ENCODE measurements around the gene SUFU. TPM values are rescaled to one million over a fixed set of nuclear protein-coding genes. Genes with fewer than 3 reads are reported as not detected.
"Not testable (repeated sequence)": the region's sequence is repeated elsewhere in the genome, so short reads cannot be mapped to it uniquely, and the experiment has no call there.

The SUFU gene
- total RNA-seq, 1 donor from 2014 or later = 7.6 TPM

DNA sequence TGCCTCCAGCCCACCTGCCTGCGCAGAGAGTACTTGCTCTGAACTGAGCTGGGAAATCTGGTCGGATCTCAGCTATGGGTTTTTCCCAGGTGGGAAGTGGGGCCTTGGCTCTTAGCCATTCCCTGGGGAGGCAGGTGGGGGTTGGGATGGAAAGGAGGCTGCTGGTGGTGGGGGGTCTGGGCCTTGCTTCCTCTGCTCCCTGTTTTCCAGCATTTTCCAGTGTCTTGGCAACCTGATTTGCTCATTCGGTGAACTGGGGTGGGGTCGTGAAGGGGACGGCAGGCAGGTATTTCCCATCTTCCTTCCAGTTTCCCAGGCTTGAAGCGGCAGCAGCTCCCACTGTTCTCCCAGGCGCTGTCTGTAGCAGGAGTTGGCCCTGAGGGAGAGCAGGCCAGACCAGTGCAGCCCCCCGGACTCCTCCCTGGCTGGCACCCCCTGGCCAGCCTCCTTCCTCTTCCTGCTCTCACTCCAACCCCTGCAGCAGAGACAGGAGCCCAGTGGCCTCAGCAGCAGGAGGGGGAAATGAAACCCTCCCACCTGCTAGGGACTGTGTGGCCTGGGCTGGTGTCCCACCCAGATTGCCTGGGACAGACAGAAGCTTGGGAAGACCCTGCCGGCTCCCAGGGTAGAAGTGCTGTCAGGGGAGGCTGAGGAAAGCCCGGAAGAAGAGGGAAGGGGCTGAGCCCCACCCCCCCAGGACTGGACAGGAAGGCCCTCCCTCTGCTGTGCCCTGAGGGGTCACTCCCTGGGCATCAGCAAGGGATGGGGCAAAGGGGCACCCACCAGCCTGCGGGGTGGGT lies 147.1 kb downstream of the SUFU start:
- ATAC-seq (ENCODE audit: poor library complexity) (no peak), DNase-seq (no peak)
- intact Hi-C loops (cut with DNase I) = no loop called here

- ATAC-seq (ENCODE audit: poor library complexity) (no peak), DNase-seq (peak; percentile 32)
- intact Hi-C loops (cut with DNase I) = no loop called here
Measured at GRCh38 chr10:102651455-102652169, 147.8 kb downstream of the SUFU start.

GRCh38 chr10:102652170-102652916 lies 148.6 kb downstream of the SUFU start:
- intact Hi-C loops (cut with DNase I) = no loop called here
- DNase-seq (peak; percentile 37), ATAC-seq (ENCODE audit: poor library complexity) (no peak)

GRCh38 chr10:102653060-102653459 lies 149.3 kb downstream of the SUFU start:
- ATAC-seq (ENCODE audit: poor library complexity) = no peak
- intact Hi-C loops (cut with DNase I) = no loop called here
- DNase-seq = no peak

GRCh38 chr10:102654566-102654965 lies 150.8 kb downstream of the SUFU start:
- intact Hi-C loops (cut with DNase I) = no loop called here
- ATAC-seq (ENCODE audit: poor library complexity) = no peak
- DNase-seq = peak; percentile 33

- ATAC-seq (ENCODE audit: poor library complexity) (no peak), DNase-seq (peak; percentile 17)
- intact Hi-C loops (cut with DNase I) = no loop called here
Measured at GRCh38 chr10:102654969-102655368, 151.2 kb downstream of the SUFU start.

- DNase-seq (peak; percentile 26), ATAC-seq (ENCODE audit: poor library complexity) (no peak)
- intact Hi-C loops (cut with DNase I) = no loop called here
Measured at GRCh38 chr10:102656026-102656425, 152.3 kb downstream of the SUFU start.

DNA sequence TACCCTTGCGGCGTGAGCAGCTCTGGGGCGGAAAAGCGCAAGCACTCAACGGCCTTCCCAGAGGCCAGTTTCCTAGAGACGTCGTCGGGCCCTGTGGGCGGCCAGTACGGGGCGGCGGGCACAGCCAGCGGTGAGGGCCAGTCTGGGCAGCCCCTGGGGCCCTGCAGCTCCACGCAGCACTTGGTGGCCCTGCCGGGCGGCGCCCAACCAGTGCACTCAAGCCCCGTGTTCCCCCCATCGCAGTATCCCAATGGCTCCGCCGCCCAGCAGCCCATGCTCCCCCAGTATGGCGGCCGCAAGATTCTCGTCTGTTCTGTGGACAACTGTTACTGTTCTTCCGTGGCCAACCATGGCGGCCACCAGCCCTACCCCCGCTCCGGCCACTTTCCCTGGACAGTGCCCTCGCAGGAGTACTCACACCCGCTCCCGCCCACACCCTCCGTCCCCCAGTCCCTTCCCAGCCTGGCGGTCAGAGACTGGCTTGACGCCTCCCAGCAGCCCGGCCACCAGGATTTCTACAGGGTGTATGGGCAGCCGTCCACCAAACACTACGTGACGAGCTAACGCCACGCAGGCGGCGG lies 153.1 kb downstream of the SUFU start:
- intact Hi-C loops (cut with DNase I) = no loop called here
- ATAC-seq (ENCODE audit: poor library complexity) (no peak), DNase-seq (peak; percentile 37)

- intact Hi-C loops (cut with DNase I) = no loop called here
- ATAC-seq (ENCODE audit: poor library complexity) (no peak), DNase-seq (peak; percentile 17)
Measured at GRCh38 chr10:102657451-102657850, 153.7 kb downstream of the SUFU start.

- DNase-seq (no peak), ATAC-seq (ENCODE audit: poor library complexity) (no peak)
- intact Hi-C loops (cut with DNase I) = no loop called here
Measured at GRCh38 chr10:102657984-102658724, 154.4 kb downstream of the SUFU start.

DNA sequence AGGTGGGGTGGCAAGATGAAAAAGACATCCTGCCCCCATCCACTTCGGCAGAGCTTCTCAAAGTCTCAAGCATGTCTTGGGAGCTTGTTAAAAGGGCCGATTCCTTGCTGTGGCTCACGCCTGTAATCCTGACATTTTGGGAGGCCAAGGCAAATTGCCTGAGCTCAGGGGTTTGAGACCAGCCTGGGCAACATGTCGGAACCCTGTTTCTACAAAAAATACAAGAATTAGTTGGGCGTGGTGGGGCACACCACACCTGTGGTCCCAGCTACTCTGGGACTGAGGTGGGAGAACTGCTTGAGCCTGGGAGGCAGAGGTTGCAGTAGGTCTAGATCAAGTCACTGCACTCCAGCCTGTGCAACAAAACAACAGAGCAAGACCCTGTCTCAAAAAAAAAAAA lies 155.0 kb downstream of the SUFU start:
- ATAC-seq (ENCODE audit: poor library complexity) = no peak
- no peak for DNase-seq
- intact Hi-C loops (cut with DNase I) = no loop called here

DNA sequence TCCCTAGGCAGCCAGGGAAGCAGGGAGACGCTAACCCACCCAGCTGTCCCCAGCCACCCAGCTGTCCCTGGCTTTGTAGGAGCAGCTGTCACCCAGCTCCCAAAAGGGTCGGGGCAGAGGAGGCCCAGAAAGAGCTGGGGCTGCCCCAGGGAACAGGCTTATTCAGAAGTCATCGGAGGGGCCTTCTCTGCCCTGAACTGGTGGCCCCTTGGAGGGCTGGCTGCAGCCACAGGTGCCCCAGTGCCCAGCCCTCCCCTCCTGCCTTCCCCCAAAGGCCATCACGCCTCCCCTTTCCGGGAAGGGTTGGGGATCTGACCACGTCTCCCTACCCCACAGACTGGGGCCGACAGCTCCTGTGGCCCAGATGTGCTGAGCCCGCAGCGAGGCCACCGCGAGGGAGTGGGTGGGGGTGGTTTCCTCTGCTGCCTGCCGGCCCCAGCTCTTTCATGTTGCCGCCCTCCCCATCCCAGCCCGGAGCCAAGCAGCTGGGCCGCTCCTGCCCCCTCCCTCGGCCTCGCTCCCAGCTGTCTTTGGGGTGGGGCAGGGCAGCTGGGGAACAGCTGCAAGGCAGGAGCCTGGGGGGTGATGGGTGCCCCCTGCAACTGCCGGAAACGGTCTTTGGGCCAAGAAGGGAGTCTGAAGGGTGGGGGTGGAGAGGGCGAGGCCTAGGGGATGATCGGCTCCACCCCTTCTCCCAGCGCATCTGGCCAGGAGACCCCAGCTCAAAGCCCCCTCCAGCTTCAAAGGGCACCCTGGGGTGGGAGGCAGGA lies 157.3 kb downstream of the SUFU start:
- intact Hi-C loops (cut with DNase I) = no loop called here
- ATAC-seq (ENCODE audit: poor library complexity) (peak; percentile 76), DNase-seq (peak; percentile 83)

DNA sequence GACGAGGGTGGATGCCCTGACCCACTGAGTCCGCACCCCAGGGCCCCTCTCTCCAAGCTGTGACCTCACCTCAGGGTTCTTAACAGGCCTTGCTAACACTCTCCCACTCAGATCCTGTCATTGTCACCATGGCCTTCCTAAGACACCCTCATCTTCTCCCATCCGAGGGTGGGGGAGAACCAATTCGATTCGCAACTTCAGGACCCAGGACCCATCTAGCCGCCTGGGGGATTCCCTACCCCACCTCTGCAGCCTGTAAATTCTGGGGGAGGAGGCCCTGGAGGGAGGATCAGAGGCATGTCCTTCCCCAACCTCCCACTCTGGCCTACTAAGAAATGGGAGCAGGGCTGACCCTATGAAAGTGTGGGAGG lies 157.9 kb downstream of the SUFU start:
- intact Hi-C loops (cut with DNase I) = no loop called here
- DNase-seq (no peak), ATAC-seq (ENCODE audit: poor library complexity) (peak; percentile 6)

DNA sequence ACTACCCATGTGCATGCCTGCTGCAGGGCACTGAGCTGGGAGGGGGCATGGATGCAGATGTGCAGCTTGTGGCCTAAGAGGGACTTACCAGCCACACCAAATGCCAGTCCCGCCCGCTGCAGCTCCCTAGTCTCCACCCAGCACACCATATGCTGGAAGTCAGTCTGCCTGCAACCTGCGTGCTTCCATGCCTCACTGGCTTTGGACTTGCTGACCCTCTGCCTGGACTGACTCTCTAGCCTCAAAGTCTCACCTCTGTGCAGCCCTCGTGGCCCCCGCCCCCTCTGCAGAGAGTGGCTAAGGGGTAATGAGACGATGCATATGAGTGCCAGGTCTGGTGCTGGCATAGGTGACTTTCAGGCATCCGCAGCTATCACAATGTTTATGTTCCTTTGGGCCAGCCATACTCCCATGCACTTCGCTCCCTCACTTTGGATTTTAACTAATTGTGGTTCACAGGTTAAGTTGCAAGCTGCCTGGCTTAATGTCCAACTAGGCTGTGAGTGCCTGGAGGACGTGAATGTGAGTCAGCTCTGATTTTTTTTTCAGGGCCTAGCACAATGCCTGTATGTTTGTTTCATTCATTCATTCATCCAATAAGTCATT lies 162.2 kb downstream of the SUFU start:
- DNase-seq (no peak), ATAC-seq (ENCODE audit: poor library complexity) (no peak)
- intact Hi-C loops (cut with DNase I) = no loop called here

DNA sequence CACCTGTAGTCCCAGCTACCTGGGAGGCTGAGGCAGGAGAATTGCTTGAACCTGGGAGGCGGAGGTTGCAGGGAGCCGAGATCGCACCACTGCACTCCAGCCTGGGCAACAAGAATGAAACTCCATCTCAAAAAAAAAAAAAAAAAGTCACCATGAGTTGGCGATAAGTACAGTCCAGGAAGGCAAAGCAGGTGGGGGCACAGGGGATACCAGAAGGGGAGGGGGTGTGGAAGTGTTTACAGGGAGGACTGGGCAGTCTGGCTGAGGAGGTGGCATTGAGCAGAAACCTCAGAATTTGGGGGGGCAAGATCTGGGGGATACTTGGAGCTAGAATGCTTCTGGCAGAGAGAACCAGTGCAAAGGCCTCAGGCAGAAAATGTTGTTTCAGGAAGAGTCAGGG lies 163.6 kb downstream of the SUFU start:
- intact Hi-C loops (cut with DNase I); ATAC-seq (ENCODE audit: poor library complexity): not testable (repeated sequence)

DNA sequence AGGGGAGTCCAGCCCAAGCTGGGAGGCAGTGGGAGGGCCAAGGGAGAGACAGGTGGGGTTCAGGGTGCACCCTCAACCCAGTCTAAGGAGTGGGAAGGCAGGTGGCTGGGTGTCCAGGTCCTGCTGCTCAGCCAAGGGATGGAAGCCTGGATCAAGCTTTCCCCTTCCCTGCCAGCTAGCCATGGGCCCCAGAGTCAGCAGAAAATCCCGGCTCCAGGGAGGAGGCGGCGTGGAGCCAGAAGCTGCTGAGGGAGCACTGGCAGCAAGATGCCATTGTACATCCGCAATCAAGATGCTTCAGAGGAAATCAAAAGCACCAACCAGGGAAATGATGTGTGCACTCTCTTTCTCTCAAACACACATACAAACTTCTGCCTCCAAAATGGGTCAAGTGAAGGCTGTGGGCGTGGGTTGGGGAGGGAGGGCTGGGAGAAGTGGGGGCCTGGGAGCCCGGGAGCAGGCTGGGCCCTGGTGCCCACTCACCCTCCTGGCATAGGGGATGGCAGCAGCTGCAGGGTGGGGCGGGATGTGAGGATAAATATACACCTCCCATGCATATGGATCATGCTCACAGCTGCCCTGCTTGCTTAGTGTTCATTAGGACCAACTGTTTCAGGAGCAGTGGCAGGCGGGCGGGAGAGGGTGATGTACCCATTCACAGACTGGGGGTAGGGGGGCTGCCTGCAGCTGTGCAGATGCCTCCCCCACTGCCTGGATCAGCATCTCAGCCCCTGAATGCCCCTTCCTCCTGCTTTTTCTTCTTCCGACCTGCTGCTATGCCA lies 164.7 kb downstream of the SUFU start:
- ATAC-seq (ENCODE audit: poor library complexity) = no peak
- intact Hi-C loops (cut with DNase I) = no loop called here
- no peak for DNase-seq

More for the DNA sequence above, 163.6 kb downstream of the SUFU start:
- not testable (repeated sequence) for DNase-seq

Measured in Right ventricle myocardium superior (tissue), 1 donor.